Mesenchymal stem cell (in vitro differentiated cells and primary cell): Measurements from ENCODE around the gene AGAP1.

Experiments used
- DNase-seq: peaks from one replicate; pipeline ENCODE4 v3.0.0-alpha.2; 2013
- H2AFZ ChIP-seq: one replicate; pipeline ENCODE4 v1.6.1; 2013; ENCODE audit warnings: low read depth, mild to moderate bottlenecking, control low read depth, inconsistent platforms, low read length, moderate library complexity
- H2AK5ac ChIP-seq: 2 replicates; pipeline ENCODE4 v1.6.1; 2013; ENCODE audit warnings: low read length, moderate library complexity, mild to moderate bottlenecking, inconsistent platforms; ENCODE audit not compliant: severe bottlenecking
- H2BK120ac ChIP-seq: one replicate; pipeline ENCODE4 v1.6.1; 2013; ENCODE audit warnings: low read depth, mild to moderate bottlenecking, inconsistent platforms, low read length, moderate library complexity
- H2BK12ac ChIP-seq, 2 experiments: one replicate each; pipeline ENCODE4 v1.6.1; 2013; ENCODE audit warnings: inconsistent platforms in 2 of 2, low read length in 2 of 2, mild to moderate bottlenecking in 2 of 2, moderate library complexity in 2 of 2, control low read depth in 1 of 2
- H2BK15ac ChIP-seq: one replicate; pipeline ENCODE4 v1.6.1; 2013; ENCODE audit warnings: mild to moderate bottlenecking, low read depth, inconsistent platforms; ENCODE audit not compliant: poor library complexity, severe bottlenecking
- H2BK5ac ChIP-seq: 2 replicates; pipeline ENCODE4 v1.6.1; 2013; ENCODE audit warnings: low read depth, mild to moderate bottlenecking, low read length, control low read depth, inconsistent platforms; ENCODE audit not compliant: poor library complexity, severe bottlenecking
- H3K14ac ChIP-seq, 2 experiments: one replicate each; pipeline ENCODE4 v1.6.1; 2013; ENCODE audit warnings: inconsistent platforms in 2 of 2, low read length in 2 of 2, control low read depth in 1 of 2, mild to moderate bottlenecking in 1 of 2, moderate library complexity in 1 of 2
- H3K18ac ChIP-seq, 2 experiments: one replicate each; pipeline ENCODE4 v1.6.1; 2013; ENCODE audit warnings: inconsistent platforms in 2 of 2, low read length in 2 of 2, control low read depth in 1 of 2, low read depth in 1 of 2, mild to moderate bottlenecking in 1 of 2
- H3K23ac ChIP-seq, 2 experiments: one replicate each; pipeline ENCODE4 v1.6.1; 2013; ENCODE audit warnings: inconsistent platforms in 2 of 2, low read length in 2 of 2, mild to moderate bottlenecking in 2 of 2, moderate library complexity in 2 of 2, control low read depth in 1 of 2
- H3K27ac ChIP-seq: 2 replicates; pipeline ENCODE4 v1.5.1; 2013; ENCODE audit warnings: mild to moderate bottlenecking, moderate library complexity, low read length, control low read depth, inconsistent platforms; ENCODE audit not compliant: poor library complexity, severe bottlenecking
- H3K27me3 ChIP-seq, 2 experiments: 2 replicates each; pipeline versions ENCODE4 v1.6.1 to v1.7.0; 2013; ENCODE audit warnings: low read length in 2 of 2, mild to moderate bottlenecking in 2 of 2, moderate library complexity in 2 of 2, control low read depth in 1 of 2, inconsistent platforms in 1 of 2; ENCODE audit not compliant: control insufficient read depth in 1 of 2, insufficient read depth in 1 of 2
- H3K36me3 ChIP-seq, 2 experiments: 2 replicates each; pipeline versions ENCODE4 v1.6.1 to v1.7.0; 2013; ENCODE audit warnings: low read length in 2 of 2, control low read depth in 1 of 2, inconsistent platforms in 1 of 2, low read depth in 1 of 2, mild to moderate bottlenecking in 1 of 2; ENCODE audit not compliant: insufficient read depth in 2 of 2, control insufficient read depth in 1 of 2
- H3K4ac ChIP-seq, 2 experiments: one replicate each; pipeline ENCODE4 v1.6.1; 2013; ENCODE audit warnings: inconsistent platforms in 2 of 2, low read length in 2 of 2, mild to moderate bottlenecking in 2 of 2, moderate library complexity in 2 of 2, control low read depth in 1 of 2, low read depth in 1 of 2
- H3K4me1 ChIP-seq: 2 replicates; pipeline ENCODE4 v1.6.1; 2013; ENCODE audit warnings: low read depth, low read length, control low read depth; ENCODE audit not compliant: control insufficient read depth, insufficient read depth
- H3K4me2 ChIP-seq: 2 replicates; pipeline ENCODE4 v1.6.1; 2013; ENCODE audit warnings: low read length, mild to moderate bottlenecking, inconsistent platforms; ENCODE audit not compliant: poor library complexity, severe bottlenecking
- H3K4me3 ChIP-seq, 2 experiments: 2 replicates each; pipeline versions ENCODE4 v1.5.1 to v1.7.0; 2013; ENCODE audit warnings: low read length in 2 of 2, mild to moderate bottlenecking in 2 of 2, control low read depth in 1 of 2, low read depth in 1 of 2; ENCODE audit not compliant: insufficient read depth in 1 of 2
- H3K79me1 ChIP-seq: replicated peaks from 2 replicates; pipeline ENCODE4 v1.6.1; 2013; ENCODE audit warnings: mild to moderate bottlenecking, control low read depth, low read length, inconsistent platforms; ENCODE audit not compliant: poor library complexity, severe bottlenecking
- H3K9ac ChIP-seq: 2 replicates; pipeline ENCODE4 v1.7.0; 2013; ENCODE audit warnings: mild to moderate bottlenecking, low read length, moderate library complexity
- H3K9me3 ChIP-seq: 2 replicates; pipeline ENCODE4 v1.7.0; 2013; ENCODE audit warnings: mild to moderate bottlenecking, low read length; ENCODE audit not compliant: control insufficient read depth
- H4K8ac ChIP-seq: one replicate; pipeline ENCODE4 v1.6.1; 2013; ENCODE audit warnings: inconsistent platforms, mild to moderate bottlenecking, low read length, moderate library complexity
- H4K91ac ChIP-seq: one replicate; pipeline ENCODE4 v1.6.1; 2013; ENCODE audit warnings: mild to moderate bottlenecking, low read length, inconsistent platforms
- WGBS: methylation state at CpG from one replicate; pipeline ENCODE4 v1.1.7; 2013; ENCODE audit warnings: mixed read lengths; 5-methylcytosine and 5-hydroxymethylcytosine counted together

The AGAP1 gene

DNA sequence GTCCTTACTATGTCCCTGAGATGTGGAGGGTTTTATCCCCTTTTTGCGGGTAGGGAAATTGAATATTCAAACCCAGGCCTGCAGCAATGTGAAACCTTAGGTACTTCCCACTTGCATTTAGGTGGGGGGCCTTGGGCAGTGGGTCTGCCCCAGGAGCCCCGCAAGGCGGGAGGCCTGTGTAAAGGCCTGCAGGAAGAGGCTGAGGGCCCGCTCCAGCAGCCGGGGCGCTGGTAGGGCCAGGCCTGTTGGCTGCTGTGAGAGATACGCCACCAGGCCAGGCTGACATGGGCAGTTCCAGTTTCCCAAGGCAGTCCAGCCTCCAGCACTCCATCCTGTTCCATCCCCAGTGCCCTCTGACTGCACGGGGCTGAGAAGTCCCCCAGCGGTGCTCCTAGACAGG, 610.1 kb downstream of the AGAP1 start:
- Histone ChIP-seq H3K36me3 (peaks cover 0 to 4% of the 10 kb centered on the region in 2 experiments), H3K9me3 (no peaks in the 10 kb centered on the region), H2BK5ac (no peak overlapping the region), H3K4me3 (no peak overlapping the region), H3K18ac (no peak overlapping the region), H2BK120ac (no peak overlapping the region), H2AFZ (no peak overlapping the region), H3K9ac (no peak overlapping the region), H4K91ac (no peak overlapping the region), H4K8ac (no peak overlapping the region), H2BK12ac (no peak overlapping the region), H2BK15ac (no peak overlapping the region), H3K79me1 (peaks cover 10% of the 10 kb centered on the region), H3K27me3 (no peaks in the 10 kb centered on the region), H3K4me1 (peaks cover 14% of the 10 kb centered on the region), H3K23ac (no peak overlapping the region), H2AK5ac (no peak overlapping the region), H3K27ac (no peak overlapping the region), H3K4ac (no peak overlapping the region), H3K14ac (no peak overlapping the region), H3K4me2 (no peak overlapping the region)
- no peak for DNase-seq
- WGBS = 95% methylated on average over 9 of the region's 9 CpGs

DNA sequence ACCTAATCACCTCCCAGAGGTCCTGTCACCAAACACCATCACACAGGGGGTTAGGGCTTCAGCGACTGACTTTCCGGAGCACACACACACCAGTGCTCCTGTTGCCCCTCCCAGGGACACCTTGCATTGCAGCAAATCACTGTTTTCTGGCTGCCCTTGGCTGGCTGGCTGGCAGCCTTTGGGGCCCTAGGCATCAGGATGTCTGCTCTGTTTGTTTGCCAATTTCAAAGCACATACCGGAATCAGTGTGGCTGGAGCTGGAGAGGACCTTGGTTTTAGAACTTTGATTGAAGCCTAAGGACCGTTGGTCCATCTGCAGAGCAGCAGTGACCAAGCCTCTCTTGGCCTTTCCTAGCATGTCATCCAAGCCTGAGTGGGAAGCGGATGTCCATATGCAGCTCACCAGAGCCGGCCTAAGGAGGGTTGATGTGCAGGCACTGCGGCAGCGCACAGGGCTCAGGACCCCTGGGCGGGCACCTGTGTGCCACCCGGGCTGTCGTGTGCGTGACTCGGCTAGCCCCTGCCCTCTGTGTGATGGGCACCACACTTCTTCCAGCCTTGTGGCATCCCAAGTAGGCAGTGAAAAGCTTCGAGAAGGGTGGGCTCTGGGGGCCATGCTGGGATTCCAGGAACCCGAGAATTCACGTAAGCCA, 612.2 kb downstream of the AGAP1 start:
- no peak overlapping the region for H4K8ac ChIP-seq
- peaks cover 14% of the 10 kb centered on the region for H3K4me1 ChIP-seq
- H3K36me3 ChIP-seq = peaks cover 0 to 4% of the 10 kb centered on the region in 2 experiments
- H2AFZ ChIP-seq = no peak overlapping the region
- H2BK5ac ChIP-seq = no peak overlapping the region
- H3K9me3 ChIP-seq = no peaks in the 10 kb centered on the region
- no peak overlapping the region for H2BK15ac ChIP-seq
- no peak overlapping the region for H3K14ac ChIP-seq
- no peaks in the 10 kb centered on the region for H3K27me3 ChIP-seq
- no peak for DNase-seq
- H3K4ac ChIP-seq = no peak overlapping the region
- H2AK5ac ChIP-seq = no peak overlapping the region
- no peak overlapping the region for H3K4me3 ChIP-seq
- no peak overlapping the region for H3K4me2 ChIP-seq
- WGBS = 97% methylated on average over 16 of the region's 16 CpGs
- H3K9ac ChIP-seq = no peak overlapping the region
- peaks cover 10% of the 10 kb centered on the region for H3K79me1 ChIP-seq
- no peak overlapping the region for H2BK120ac ChIP-seq
- no peak overlapping the region for H3K27ac ChIP-seq
- H3K18ac ChIP-seq = no peak overlapping the region
- H2BK12ac ChIP-seq = no peak overlapping the region
- no peak overlapping the region for H3K23ac ChIP-seq
- no peak overlapping the region for H4K91ac ChIP-seq

GRCh38 chr2:236106761-236107160, 612.9 kb downstream of the AGAP1 start:
- no peak overlapping the region for H2AK5ac ChIP-seq
- no peak overlapping the region for H2BK15ac ChIP-seq
- H2BK120ac ChIP-seq = no peak overlapping the region
- no peak overlapping the region for H3K9ac ChIP-seq
- no peak overlapping the region for H3K23ac ChIP-seq
- no peak overlapping the region for H4K8ac ChIP-seq
- no peak overlapping the region for H3K4me3 ChIP-seq
- no peak overlapping the region for H2BK5ac ChIP-seq
- no peak for DNase-seq
- H2BK12ac ChIP-seq = no peak overlapping the region
- no peaks in the 10 kb centered on the region for H3K36me3 ChIP-seq
- H3K79me1 ChIP-seq = peaks cover 10% of the 10 kb centered on the region
- no peak overlapping the region for H2AFZ ChIP-seq
- no peak overlapping the region for H3K27ac ChIP-seq
- H3K27me3 ChIP-seq = no peaks in the 10 kb centered on the region
- peaks cover 14% of the 10 kb centered on the region for H3K4me1 ChIP-seq
- no peak overlapping the region for H3K18ac ChIP-seq
- H4K91ac ChIP-seq = no peak overlapping the region
- H3K9me3 ChIP-seq = no peaks in the 10 kb centered on the region
- peak overlapping the region in 1 of 2 experiments; percentile 22 for H3K14ac ChIP-seq
- H3K4ac ChIP-seq = no peak overlapping the region
- 95% methylated on average over 10 of the region's 10 CpGs for WGBS
- no peak overlapping the region for H3K4me2 ChIP-seq

DNA sequence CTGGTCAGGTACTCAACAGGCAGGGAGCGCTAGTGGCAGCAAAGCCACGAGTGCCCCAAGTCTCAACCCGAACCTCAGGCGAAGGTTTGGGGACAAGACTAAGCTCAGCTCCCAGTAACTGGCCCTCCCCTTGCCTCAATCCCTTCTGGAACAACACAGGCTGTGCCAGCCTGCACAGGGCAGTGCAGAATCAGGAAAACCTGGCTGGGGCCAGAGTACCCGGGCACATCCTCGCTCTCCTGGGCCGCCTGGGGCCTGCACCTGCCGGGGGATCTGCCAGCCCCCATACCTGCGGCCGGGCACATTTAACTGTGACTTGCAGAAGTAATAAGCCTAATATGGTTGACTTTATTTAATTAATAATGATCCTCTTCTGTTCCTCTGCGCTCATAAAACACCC, 613.7 kb downstream of the AGAP1 start:
- Histone ChIP-seq H3K4ac (no peak overlapping the region), H3K14ac (no peak overlapping the region), H2BK12ac (no peak overlapping the region), H2AK5ac (no peak overlapping the region), H4K8ac (no peak overlapping the region), H3K18ac (no peak overlapping the region), H3K4me3 (no peak overlapping the region), H3K23ac (no peak overlapping the region), H2BK5ac (no peak overlapping the region), H4K91ac (no peak overlapping the region), H3K9me3 (no peaks in the 10 kb centered on the region), H2BK15ac (no peak overlapping the region), H3K36me3 (no peaks in the 10 kb centered on the region), H3K27ac (no peak overlapping the region), H2BK120ac (no peak overlapping the region), H2AFZ (no peak overlapping the region), H3K9ac (no peak overlapping the region), H3K27me3 (no peaks in the 10 kb centered on the region), H3K4me1 (peaks cover 14% of the 10 kb centered on the region), H3K4me2 (no peak overlapping the region), H3K79me1 (peaks cover 10% of the 10 kb centered on the region)
- DNase-seq = no peak
- 98% methylated on average over 9 of the region's 11 CpGs for WGBS
